Measurements from ENCODE around the gene SYNC.
A peak's percentile ranks its signal among the peaks of the same experiment; 100 is the strongest.
"Not testable (repeated sequence)": the region's sequence is repeated elsewhere in the genome, so short reads cannot be mapped to it uniquely, and the experiment has no call there.

Gene SYNC

GRCh38 chr1:32651461-32652073 lies 51.0 kb downstream of the SYNC start:
- TF ChIP-seq, protein P1, sequence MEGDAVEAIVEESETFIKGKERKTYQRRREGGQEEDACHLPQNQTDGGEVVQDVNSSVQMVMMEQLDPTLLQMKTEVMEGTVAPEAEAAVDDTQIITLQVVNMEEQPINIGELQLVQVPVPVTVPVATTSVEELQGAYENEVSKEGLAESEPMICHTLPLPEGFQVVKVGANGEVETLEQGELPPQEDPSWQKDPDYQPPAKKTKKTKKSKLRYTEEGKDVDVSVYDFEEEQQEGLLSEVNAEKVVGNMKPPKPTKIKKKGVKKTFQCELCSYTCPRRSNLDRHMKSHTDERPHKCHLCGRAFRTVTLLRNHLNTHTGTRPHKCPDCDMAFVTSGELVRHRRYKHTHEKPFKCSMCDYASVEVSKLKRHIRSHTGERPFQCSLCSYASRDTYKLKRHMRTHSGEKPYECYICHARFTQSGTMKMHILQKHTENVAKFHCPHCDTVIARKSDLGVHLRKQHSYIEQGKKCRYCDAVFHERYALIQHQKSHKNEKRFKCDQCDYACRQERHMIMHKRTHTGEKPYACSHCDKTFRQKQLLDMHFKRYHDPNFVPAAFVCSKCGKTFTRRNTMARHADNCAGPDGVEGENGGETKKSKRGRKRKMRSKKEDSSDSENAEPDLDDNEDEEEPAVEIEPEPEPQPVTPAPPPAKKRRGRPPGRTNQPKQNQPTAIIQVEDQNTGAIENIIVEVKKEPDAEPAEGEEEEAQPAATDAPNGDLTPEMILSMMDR (conservative IDR thresholded peaks at IDR 0.05; ENCODE audit: low read depth, low read length): no peak
- no peak for DNase-seq (ENCODE audit: low read depth)
- peak overlapping the region; percentile 82 for H3K4me3 ChIP-seq (ENCODE audit: low read depth, low read length)

DNA sequence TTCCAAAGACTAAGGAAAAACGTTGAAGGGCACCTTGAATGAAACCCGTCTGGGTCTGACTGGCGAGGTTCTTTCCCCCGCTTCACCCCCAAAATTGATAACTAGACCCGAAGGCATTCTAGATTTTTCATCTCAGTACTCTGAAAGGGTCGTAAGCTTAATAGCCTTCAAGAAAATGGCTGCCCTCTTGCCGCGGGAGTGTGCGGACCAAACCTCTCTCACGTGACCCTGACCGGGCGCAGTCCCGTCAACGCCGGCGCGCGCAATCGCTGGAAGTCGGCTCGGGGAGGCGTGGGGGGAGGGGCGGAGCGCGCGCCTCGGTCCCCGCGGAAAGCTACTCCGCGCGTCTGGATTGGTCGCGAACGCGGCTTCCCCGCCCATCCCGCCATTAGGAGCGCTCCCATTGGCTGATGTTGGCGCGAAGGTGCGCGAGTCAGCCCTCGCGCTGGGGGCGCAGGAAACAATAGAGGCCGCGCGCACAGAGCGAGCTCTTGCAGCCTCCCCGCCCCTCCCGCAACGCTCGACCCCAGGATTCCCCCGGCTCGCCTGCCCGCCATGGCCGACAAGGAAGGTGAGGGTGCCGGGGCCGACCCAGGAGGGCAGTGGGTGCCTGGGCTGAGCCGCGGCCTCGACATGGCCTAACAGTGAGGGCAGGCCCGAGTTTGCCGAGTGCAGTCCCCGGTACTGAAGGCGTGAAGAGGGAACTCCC lies 51.7 kb downstream of the SYNC start, which contains the start of gene RBBP4:
Gene RBBP4 (plus strand): TSS at position 457 of the 709 bp plus-strand sequence. CDS start 99 bp downstream, at position 556.
- TF ChIP-seq, protein P1 (conservative IDR thresholded peaks at IDR 0.05; ENCODE audit: low read depth, low read length): no peak
- peak; percentile 98 for DNase-seq (ENCODE audit: low read depth)
- H3K4me3 ChIP-seq (ENCODE audit: low read depth, low read length): peak within 1 kb of the TSS; percentile 88

DNA sequence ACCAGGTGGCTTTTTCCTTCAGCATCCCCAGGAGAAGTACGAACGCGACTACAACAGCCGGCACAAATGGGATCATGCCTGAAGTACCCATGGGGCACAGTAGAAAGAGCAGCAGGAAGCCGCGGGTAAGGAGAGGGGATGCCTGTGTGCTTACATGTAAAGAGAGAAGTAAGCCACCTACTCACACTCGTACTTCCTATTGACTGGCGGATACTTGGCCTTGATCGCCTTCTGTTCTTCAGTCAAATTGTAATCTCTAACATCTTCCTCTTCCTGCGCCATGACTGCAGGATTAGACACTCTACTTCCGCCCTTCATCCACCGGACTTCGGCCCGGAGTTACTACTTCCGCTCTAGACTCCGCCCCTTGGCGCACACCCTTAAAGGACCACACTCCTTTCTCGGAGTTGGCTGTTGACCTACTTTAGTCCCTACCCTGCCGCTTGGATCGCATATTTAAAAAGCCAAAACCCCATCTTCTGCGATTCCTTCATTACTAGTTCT lies 52.3 kb downstream of the SYNC start, which contains the start of gene ZBTB8OS:
Gene ZBTB8OS (minus strand): TSS at position 303 of the 504 bp plus-strand sequence. CDS start 21 bp downstream, at position 282.
- peak within 1 kb of the TSS; percentile 88 for H3K4me3 ChIP-seq (ENCODE audit: low read depth, low read length)
- peak; percentile 95 for DNase-seq (ENCODE audit: low read depth)
- TF ChIP-seq, protein P1 (conservative IDR thresholded peaks at IDR 0.05; ENCODE audit: low read depth, low read length): no peak

- no peak overlapping the region for H3K4me3 ChIP-seq (ENCODE audit: low read depth, low read length)
- no peak for DNase-seq (ENCODE audit: low read depth)
- TF ChIP-seq, protein P1 (conservative IDR thresholded peaks at IDR 0.05; ENCODE audit: low read depth, low read length): no peak
Measured at GRCh38 chr1:32647308-32648134, 55.0 kb downstream of the SYNC start.

DNA sequence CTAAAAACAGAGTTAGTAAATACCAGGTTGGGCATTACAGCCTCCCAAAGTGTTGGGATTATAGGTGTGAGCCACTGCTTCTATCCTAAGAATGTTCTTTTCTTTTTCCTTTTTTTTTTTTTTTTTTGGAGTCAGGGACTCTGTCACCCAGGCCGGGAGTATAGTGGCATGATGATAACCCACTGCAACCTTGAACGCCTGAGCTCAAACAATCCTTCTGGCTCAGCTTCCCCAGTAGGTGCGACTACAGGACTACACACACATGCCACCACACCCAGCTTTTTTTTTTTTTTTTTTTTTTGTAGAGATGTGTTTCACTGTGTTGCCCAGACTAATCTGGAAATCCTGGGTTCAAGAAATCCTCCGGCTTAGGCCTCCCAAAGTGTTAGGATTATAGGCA lies 58.1 kb downstream of the SYNC start:
- TF ChIP-seq, protein P1 (conservative IDR thresholded peaks at IDR 0.05; ENCODE audit: low read depth, low read length): no peak
- DNase-seq (ENCODE audit: low read depth): no peak
- H3K4me3 ChIP-seq (ENCODE audit: low read depth, low read length): no peak overlapping the region

DNA sequence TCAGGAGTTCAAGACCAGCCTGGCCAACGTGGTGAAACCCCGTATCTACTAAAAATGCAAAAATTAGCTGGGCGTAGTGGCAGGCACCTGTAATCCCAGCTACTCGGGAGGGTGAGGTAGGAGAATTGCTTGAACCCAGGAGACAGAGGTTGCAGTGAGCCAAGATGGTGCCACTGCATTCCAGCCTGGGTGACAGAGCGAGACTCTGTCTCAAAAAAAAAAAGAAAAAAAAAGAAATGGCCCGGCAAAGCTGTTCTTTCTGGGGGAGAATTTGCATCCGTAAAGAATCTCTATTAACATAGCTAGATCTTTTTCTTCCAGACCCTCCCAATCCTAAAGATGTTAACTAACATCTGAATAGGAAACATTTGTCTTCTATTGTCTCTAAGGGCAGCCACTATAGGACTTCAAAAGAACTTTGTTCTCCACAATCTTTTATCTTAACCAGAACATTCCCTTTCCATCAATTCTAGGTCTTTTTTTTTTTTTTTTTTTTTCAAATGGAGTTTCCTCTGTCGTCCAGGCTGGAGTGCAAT lies 60.2 kb downstream of the SYNC start:
- DNase-seq (ENCODE audit: low read depth); H3K4me3 ChIP-seq (ENCODE audit: low read depth, low read length): not testable (repeated sequence)

Measured in choroid plexus epithelial cell (primary cell).